Endothelial cell of hepatic sinusoid (primary cell): ENCODE data around the gene RECK.
"Not testable (repeated sequence)": the region's sequence is repeated elsewhere in the genome, so short reads cannot be mapped to it uniquely, and the experiment has no call there.

Experiments used
- in situ Hi-C: cut with HindIII; loops from 2 replicates; pipeline ENCODE4 v1.10.0; 2017; ENCODE audit warnings: low sequenced_read_pairs

The RECK gene

GRCh38 chr9:36109071-36109470 lies 72.4 kb downstream of the RECK start:
- in situ Hi-C loops = no loop called here

- in situ Hi-C loops = no loop called here
Measured at GRCh38 chr9:36110434-36110833, 73.7 kb downstream of the RECK start.

GRCh38 chr9:36112516-36112915 lies 75.8 kb downstream of the RECK start:
- in situ Hi-C loops = no loop called here

GRCh38 chr9:36113999-36114398 lies 77.3 kb downstream of the RECK start:
- in situ Hi-C loops = no loop called here

DNA sequence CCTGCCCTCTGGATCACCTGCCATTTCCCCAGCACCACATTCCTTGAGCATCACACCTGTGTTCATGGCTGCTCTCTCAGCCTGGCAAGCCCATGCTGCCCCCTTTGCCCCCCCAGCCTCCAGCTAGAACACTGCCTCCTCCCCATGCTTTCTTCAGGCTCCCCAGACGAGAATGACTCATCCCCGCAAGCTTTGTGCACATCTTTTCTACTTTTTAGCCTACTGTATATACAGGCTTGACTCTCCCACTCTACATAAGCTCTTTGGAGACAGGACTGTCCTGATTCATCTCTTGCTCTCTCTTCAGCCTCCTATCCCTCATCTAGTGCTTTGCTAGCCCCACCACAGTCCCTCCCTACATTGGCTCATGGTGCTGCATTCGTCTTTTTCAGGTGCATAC lies 79.9 kb downstream of the RECK start:
- in situ Hi-C loops = no loop called here

DNA sequence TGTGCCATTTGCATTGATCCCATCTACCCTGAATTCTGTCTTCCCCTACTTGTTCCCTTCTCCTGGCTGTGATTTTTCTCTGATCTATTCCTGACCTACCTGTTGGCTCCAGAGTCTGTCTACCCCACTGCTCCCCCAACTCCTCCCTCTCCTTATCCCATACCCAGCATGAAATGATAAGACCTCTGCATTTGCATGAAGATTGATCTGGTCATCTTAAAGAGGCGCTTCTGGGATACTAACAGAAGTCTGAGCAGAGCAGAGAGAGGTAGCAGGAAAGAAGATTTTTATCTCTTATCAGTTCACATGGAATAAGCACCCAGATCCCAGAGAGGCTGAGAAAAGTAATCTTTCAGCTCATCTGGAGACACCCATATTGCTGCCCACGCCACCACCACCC lies 81.5 kb downstream of the RECK start:
- in situ Hi-C loops = no loop called here

DNA sequence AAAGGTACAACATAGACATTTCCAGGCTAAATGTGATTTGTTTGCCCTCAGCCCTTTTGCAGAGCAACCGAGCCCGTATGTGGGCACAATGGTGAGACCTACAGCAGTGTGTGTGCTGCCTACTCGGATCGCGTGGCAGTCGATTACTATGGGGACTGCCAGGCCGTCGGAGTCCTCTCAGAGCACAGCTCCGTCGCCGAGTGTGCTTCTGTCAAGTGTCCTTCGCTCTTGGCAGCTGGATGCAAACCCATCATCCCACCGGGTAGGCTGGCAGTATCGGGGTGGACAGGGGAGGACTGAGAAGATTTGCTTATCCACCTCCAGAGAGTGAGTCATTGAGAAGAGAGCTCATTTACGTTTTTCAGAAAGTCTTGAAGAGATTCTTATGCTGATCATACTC lies 82.0 kb downstream of the RECK start:
- in situ Hi-C loops = no loop called here

DNA sequence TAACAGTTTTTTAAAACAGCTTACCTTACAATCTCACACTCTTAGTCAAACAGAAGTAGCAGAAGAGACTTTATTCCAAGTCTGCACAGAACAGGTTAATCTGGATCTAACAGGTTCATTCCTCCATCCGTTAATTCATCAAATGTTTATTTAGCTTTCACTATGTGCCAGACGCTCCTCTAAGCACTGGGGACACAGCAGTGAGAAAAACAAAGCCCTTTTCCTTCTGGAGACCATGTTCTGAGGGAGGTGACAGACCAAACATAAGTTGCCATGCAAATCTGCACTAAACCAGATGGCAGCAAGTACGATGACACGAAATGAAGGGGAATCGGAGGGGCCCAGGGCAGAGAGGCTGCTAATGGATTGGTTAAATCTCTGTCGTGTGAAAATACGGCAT lies 82.8 kb downstream of the RECK start:
- in situ Hi-C loops = no loop called here

DNA sequence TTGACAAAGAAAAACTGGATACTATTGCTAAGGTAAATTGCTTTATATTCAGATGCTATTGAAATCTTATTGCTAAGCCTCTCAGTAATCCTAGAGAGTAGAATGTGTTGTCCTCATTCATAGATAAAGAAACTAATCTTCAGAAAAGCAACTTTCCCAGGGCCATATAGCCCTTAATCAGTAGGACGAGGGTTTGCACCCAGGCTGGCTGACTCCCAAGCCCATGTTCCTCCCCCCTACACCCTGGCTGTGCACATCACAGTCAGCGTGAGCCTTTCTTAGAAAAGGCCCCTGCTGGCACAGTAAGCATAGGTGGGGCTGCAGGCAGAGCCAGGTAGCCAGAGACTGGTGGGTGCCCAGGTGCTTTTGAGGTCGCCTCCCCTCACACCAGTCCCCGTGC lies 84.0 kb downstream of the RECK start:
- in situ Hi-C loops = no loop called here

DNA sequence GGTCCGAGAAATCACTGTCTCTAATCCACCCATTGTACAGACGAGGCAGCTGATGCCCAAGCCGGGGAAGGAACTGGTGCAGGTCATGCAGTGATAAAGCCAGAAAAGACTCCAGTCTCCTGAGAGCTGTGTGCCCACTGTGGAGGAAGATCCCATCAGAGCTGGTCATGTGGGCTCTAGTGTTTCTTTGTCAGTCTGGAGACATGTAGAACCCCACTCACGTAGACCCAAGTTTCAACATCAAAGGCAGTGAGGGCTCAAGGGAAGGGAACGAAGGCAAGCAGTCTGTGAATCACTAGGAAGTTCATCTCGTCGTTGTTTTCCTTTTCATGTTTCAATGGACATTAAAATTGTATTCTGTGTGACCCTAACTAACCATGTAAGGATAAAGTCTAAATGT lies 85.3 kb downstream of the RECK start:
- in situ Hi-C loops = no loop called here

- in situ Hi-C loops = no loop called here
Measured at GRCh38 chr9:36123515-36123914, 86.8 kb downstream of the RECK start.

DNA sequence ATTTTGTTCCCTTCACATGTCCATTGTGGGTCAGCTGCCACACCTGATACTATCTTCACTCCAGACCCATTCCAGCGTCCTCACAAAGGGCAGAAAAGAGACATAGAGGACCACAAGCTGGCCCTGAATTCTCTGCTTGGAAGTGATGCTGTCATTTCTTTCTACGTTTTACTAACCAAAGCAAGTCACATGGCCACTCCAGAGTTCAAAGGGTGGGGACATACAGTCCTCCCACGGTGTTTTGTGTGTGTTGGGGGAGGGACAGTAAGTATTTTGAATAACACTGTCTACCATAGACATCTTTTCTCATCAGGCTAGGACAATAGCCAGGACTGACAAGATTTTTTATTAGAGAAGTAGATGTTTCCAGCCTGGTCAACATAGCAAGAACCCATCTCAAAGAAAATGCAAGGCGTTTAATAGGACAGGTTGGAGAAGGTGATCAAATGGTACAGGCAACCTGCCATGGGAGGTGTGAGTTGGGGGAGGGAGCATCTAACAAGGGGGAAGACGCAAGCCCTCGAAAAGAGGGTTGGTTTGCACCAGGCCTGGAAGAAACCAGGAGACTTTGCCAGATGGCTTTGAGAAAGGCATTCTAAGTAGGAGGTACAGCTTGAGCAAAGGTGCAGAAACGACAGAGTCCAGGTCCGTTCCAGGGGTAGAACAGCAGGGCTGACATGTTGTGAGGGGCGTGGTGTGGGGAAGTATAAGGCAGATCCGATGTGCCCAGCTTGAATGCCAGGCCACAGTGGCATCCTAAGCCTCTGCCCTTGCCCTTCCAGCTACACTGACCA lies 88.5 kb downstream of the RECK start:
- in situ Hi-C loops = no loop called here

GRCh38 chr9:36126016-36126730 lies 89.5 kb downstream of the RECK start:
- in situ Hi-C loops = no loop called here

GRCh38 chr9:36127652-36128244 lies 91.0 kb downstream of the RECK start:
- in situ Hi-C loops = no loop called here

GRCh38 chr9:36128349-36128748 lies 91.6 kb downstream of the RECK start:
- in situ Hi-C loops = no loop called here

DNA sequence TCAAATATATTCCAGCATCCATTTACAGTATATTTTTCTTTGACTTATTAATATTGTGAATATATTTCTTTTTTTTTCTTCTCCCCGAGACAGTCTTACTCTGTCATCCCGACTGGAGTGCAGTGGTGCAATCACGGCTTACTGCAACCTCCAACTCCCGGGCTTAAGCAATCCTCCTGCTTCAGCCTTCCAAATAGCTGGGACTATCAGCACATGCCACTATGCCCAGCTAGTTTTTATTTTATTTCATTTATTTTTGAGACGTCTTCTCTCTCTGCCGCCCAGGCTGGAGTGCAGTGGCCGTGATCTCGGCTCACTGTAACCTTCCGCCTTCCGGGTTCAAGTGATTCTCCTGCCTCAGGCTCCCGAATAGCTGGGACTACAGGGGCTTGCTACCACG lies 92.4 kb downstream of the RECK start:
- in situ Hi-C loops = no loop called here

GRCh38 chr9:36131666-36132065 lies 95.0 kb downstream of the RECK start:
- in situ Hi-C loops = not testable (repeated sequence)

DNA sequence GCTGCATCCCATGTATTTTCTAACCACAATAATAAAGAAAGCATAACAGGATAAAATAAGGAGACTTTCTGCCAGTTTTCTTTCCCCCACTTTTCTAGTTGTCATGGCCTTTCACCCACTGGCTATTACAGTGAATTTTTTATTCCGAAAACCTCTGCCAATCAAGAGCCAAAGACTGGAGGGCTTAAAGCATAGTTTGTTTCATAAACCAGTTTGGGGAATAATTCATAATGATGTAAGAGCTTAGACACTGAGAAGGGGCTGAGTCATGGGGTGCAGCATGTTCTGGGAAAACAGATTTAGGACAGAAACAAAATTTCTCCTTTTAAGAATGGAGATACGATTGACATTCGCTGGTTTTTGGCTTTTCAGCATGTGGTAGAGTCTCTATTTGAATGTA lies 95.4 kb downstream of the RECK start:
- in situ Hi-C loops = no loop called here

- in situ Hi-C loops = no loop called here
Measured at GRCh38 chr9:36134761-36135505, 98.2 kb downstream of the RECK start.

- in situ Hi-C loops = no loop called here
Measured at GRCh38 chr9:36135741-36136271, 99.1 kb downstream of the RECK start.

DNA sequence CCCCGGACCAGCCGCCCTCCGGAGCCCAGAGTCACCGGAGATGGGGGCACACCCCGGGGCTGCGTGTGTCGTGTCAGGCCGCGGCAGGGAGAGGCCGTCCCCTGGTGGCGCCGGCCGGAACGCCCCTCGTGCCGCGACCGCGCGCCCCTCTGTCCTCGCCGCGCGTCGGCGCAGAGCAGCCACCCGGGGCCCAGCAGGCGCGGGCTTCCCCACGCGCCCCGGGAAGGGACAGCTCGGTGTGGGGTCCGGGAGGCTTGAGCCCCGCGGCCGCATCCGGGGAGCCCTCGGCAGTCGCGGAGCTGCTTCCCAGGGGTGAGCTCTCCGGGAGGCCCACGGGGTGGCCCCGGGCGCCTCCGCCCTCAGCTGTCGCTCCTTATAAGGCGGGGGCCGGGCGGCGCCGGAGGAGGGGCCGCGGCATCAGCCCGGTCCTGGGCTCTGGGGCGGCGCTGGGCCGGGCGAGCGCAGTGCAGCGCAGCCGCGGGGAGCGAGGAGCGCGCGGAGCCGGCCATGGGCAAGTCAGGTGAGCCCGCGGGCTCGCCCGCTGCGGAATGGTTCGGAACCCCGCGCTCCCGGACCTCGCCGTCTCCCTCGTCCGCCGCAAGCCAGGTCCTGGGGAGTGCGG lies 99.7 kb downstream of the RECK start, which contains the start of gene GLIPR2:
Gene GLIPR2, plus strand, starts transcription at position 462 of the 622 bp plus-strand sequence. Its CDS starts 46 bp downstream, at position 508.
- in situ Hi-C loops = no loop called here
